ENCODE results near the gene TCN2.
A peak's percentile ranks its signal among the peaks of the same experiment; 100 is the strongest.
"Not testable (repeated sequence)": the region's sequence is repeated elsewhere in the genome, so short reads cannot be mapped to it uniquely, and the experiment has no call there.

The TCN2 gene

GRCh38 chr22:30614879-30615278, 7.9 kb downstream of the TCN2 start:
- Histone ChIP-seq H3K18ac (ENCODE audit: low read length) (no peak overlapping the region), H2AK5ac (ENCODE audit: low read length) (no peak overlapping the region), H3K9ac (ENCODE audit: low read length) (no peak overlapping the region), H2BK12ac (ENCODE audit: low read length) (no peak overlapping the region), H3K14ac (ENCODE audit: low read length) (no peak overlapping the region), H2BK5ac (ENCODE audit: low read depth, low read length, poor library complexity) (no peak overlapping the region), H3K79me2 (ENCODE audit: control insufficient read depth, insufficient read depth, low read length, poor library complexity) (no peaks in the 10 kb centered on the region), H3K27ac (ENCODE audit: low read depth, low read length) (no peak overlapping the region), H2AFZ (ENCODE audit: insufficient read depth, low read length, poor library complexity) (no peak overlapping the region), H3K23ac (ENCODE audit: low read length) (no peak overlapping the region), H3K4me3 (ENCODE audit: low read depth, low read length) (no peak overlapping the region), H4K91ac (ENCODE audit: low read depth, low read length) (no peak overlapping the region), H3K4me1 (ENCODE audit: control insufficient read depth in 1 of 2, insufficient read depth in 2 of 2, low read length in 2 of 2) (peaks cover 0 to 5% of the 10 kb centered on the region in 2 experiments), H3K9me3 (ENCODE audit: insufficient read depth, low read depth, low read length) (peaks cover 3% of the 10 kb centered on the region), H3K4me2 (ENCODE audit: low read length) (no peak overlapping the region), H2BK120ac (ENCODE audit: insufficient read depth, low read length, poor library complexity) (no peak overlapping the region), H4K12ac (ENCODE audit: low read depth, low read length) (no peak overlapping the region), H4K8ac (ENCODE audit: low read depth, low read length) (no peak overlapping the region), H3K4ac (ENCODE audit: low read depth, low read length) (no peak overlapping the region), H3K27me3 (ENCODE audit: insufficient read depth, low read length) (no peaks in the 10 kb centered on the region), H3K79me1 (ENCODE audit: low read length) (no peaks in the 10 kb centered on the region), H3K36me3 (ENCODE audit: control insufficient read depth in 1 of 2, insufficient read depth in 2 of 2, low read length in 2 of 2) (no peaks in the 10 kb centered on the region)
- peak in 1 of 2 donors; percentile 24 for DNase-seq

DNA sequence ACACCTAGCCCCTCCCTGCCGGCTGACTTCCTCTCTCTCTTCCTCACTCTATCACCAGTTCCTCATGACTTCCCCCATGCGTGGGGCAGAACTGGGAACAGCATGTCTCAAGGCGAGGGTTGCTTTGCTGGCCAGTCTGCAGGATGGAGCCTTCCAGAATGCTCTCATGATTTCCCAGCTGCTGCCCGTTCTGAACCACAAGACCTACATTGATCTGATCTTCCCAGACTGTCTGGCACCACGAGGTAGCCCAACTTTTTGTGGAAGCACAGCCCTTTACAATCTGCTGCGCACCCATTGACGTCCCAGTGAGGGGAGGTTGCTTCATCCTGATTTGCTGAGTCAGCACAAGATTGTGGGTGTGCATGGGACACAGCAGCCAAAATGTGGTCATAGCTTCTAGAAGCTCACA, 8.6 kb downstream of the TCN2 start:
- H4K12ac ChIP-seq (ENCODE audit: low read depth, low read length) = no peak overlapping the region
- H3K23ac ChIP-seq (ENCODE audit: low read length) = no peak overlapping the region
- no peak overlapping the region for H2AFZ ChIP-seq (ENCODE audit: insufficient read depth, low read length, poor library complexity)
- no peak overlapping the region for H2AK5ac ChIP-seq (ENCODE audit: low read length)
- H3K4me3 ChIP-seq (ENCODE audit: low read depth, low read length) = no peak overlapping the region
- H3K79me1 ChIP-seq (ENCODE audit: low read length) = no peaks in the 10 kb centered on the region
- no peak overlapping the region for H2BK12ac ChIP-seq (ENCODE audit: low read length)
- H3K4me1 ChIP-seq (ENCODE audit: control insufficient read depth in 1 of 2, insufficient read depth in 2 of 2, low read length in 2 of 2) = peaks cover 0 to 5% of the 10 kb centered on the region in 2 experiments
- no peak overlapping the region for H3K14ac ChIP-seq (ENCODE audit: low read length)
- no CpG with 5 or more reads among the region's 7 CpGs for WGBS (ENCODE audit: extremely low coverage, insufficient coverage, insufficient read length)
- no peaks in the 10 kb centered on the region for H3K36me3 ChIP-seq (ENCODE audit: control insufficient read depth in 1 of 2, insufficient read depth in 2 of 2, low read length in 2 of 2)
- H2BK5ac ChIP-seq (ENCODE audit: low read depth, low read length, poor library complexity) = no peak overlapping the region
- no peak for DNase-seq
- no peak overlapping the region for H3K9ac ChIP-seq (ENCODE audit: low read length)
- no peaks in the 10 kb centered on the region for H3K27me3 ChIP-seq (ENCODE audit: insufficient read depth, low read length)
- no peak overlapping the region for H4K8ac ChIP-seq (ENCODE audit: low read depth, low read length)
- no peaks in the 10 kb centered on the region for H3K79me2 ChIP-seq (ENCODE audit: control insufficient read depth, insufficient read depth, low read length, poor library complexity)
- H3K27ac ChIP-seq (ENCODE audit: low read depth, low read length) = no peak overlapping the region
- H3K4ac ChIP-seq (ENCODE audit: low read depth, low read length) = no peak overlapping the region
- no peak overlapping the region for H4K91ac ChIP-seq (ENCODE audit: low read depth, low read length)
- no peak overlapping the region for H3K18ac ChIP-seq (ENCODE audit: low read length)
- no peak overlapping the region for H3K4me2 ChIP-seq (ENCODE audit: low read length)
- peaks cover 3% of the 10 kb centered on the region for H3K9me3 ChIP-seq (ENCODE audit: insufficient read depth, low read depth, low read length)
- no peak overlapping the region for H2BK120ac ChIP-seq (ENCODE audit: insufficient read depth, low read length, poor library complexity)

DNA sequence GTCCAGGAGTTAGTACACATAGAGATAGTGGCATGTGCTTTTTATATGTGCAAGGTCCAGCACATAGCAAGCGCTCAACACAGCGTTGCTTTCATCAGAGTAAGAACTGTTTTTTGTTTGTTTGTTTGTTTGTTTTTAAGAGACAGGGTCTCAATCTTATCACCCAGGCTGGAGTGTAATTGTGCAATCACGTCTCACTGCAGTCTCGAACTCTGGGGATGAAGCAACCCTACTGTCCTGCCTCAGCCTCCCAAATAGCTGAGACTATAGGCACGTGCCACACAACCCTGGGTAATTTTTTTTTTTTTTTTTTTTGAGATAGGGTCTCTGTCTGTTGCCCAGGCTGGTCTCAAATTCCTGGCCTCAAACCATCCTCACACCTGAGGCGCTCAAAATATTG, 10.8 kb downstream of the TCN2 start:
- H3K4me2 ChIP-seq (ENCODE audit: low read length) = no peak overlapping the region
- H2AK5ac ChIP-seq (ENCODE audit: low read length) = no peak overlapping the region
- no CpG with 5 or more reads among the region's 6 CpGs for WGBS (ENCODE audit: extremely low coverage, insufficient coverage, insufficient read length)
- no peak overlapping the region for H4K12ac ChIP-seq (ENCODE audit: low read depth, low read length)
- no peak overlapping the region for H3K27ac ChIP-seq (ENCODE audit: low read depth, low read length)
- H3K9ac ChIP-seq (ENCODE audit: low read length) = no peak overlapping the region
- H3K4ac ChIP-seq (ENCODE audit: low read depth, low read length) = no peak overlapping the region
- H3K9me3 ChIP-seq (ENCODE audit: insufficient read depth, low read depth, low read length) = peaks cover 3% of the 10 kb centered on the region
- no peak overlapping the region for H2BK12ac ChIP-seq (ENCODE audit: low read length)
- H3K14ac ChIP-seq (ENCODE audit: low read length) = no peak overlapping the region
- no peak overlapping the region for H2AFZ ChIP-seq (ENCODE audit: insufficient read depth, low read length, poor library complexity)
- no peak overlapping the region for H3K23ac ChIP-seq (ENCODE audit: low read length)
- H3K4me3 ChIP-seq (ENCODE audit: low read depth, low read length) = no peak overlapping the region
- H2BK120ac ChIP-seq (ENCODE audit: insufficient read depth, low read length, poor library complexity) = no peak overlapping the region
- H3K18ac ChIP-seq (ENCODE audit: low read length) = no peak overlapping the region
- H3K79me1 ChIP-seq (ENCODE audit: low read length) = no peaks in the 10 kb centered on the region
- H3K79me2 ChIP-seq (ENCODE audit: control insufficient read depth, insufficient read depth, low read length, poor library complexity) = no peaks in the 10 kb centered on the region
- no peak overlapping the region for H2BK5ac ChIP-seq (ENCODE audit: low read depth, low read length, poor library complexity)
- DNase-seq = no peak
- H4K8ac ChIP-seq (ENCODE audit: low read depth, low read length) = no peak overlapping the region
- H3K36me3 ChIP-seq (ENCODE audit: control insufficient read depth in 1 of 2, insufficient read depth in 2 of 2, low read length in 2 of 2) = no peaks in the 10 kb centered on the region
- no peaks in the 10 kb centered on the region for H3K27me3 ChIP-seq (ENCODE audit: insufficient read depth, low read length)
- no peak overlapping the region for H4K91ac ChIP-seq (ENCODE audit: low read depth, low read length)
- peaks cover 0 to 5% of the 10 kb centered on the region in 2 experiments for H3K4me1 ChIP-seq (ENCODE audit: control insufficient read depth in 1 of 2, insufficient read depth in 2 of 2, low read length in 2 of 2)

DNA sequence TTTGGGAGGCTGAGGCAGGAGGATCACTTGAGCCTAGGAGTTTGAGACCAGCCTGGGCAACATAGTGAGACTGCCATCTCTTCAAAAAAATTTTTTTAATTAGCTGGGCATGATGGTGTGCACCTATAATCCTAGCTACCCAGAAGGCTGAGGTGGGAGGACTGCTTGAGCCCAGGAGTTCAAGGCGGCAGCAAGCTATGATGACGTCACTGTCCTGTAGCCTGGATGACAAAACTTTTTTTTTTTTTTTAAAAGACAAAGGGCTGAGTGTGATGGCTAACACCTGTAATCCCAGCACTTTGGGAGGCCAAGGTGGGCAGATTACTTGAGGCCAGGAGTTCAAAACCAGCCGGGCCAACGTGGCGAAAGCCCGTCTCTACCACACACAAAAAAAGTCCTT, 12.9 kb downstream of the TCN2 start:
- not testable (repeated sequence) for H2BK5ac ChIP-seq (ENCODE audit: low read depth, low read length, poor library complexity); H3K9ac ChIP-seq (ENCODE audit: low read length); H3K36me3 ChIP-seq (ENCODE audit: control insufficient read depth in 1 of 2, insufficient read depth in 2 of 2, low read length in 2 of 2); H2AK5ac ChIP-seq (ENCODE audit: low read length); H3K4me3 ChIP-seq (ENCODE audit: low read depth, low read length); H3K4me2 ChIP-seq (ENCODE audit: low read length); H3K79me1 ChIP-seq (ENCODE audit: low read length); H4K91ac ChIP-seq (ENCODE audit: low read depth, low read length); H4K8ac ChIP-seq (ENCODE audit: low read depth, low read length); H3K23ac ChIP-seq (ENCODE audit: low read length); H2AFZ ChIP-seq (ENCODE audit: insufficient read depth, low read length, poor library complexity); H4K12ac ChIP-seq (ENCODE audit: low read depth, low read length); H2BK120ac ChIP-seq (ENCODE audit: insufficient read depth, low read length, poor library complexity); H3K18ac ChIP-seq (ENCODE audit: low read length); H2BK12ac ChIP-seq (ENCODE audit: low read length); H3K4me1 ChIP-seq (ENCODE audit: control insufficient read depth in 1 of 2, insufficient read depth in 2 of 2, low read length in 2 of 2); H3K27me3 ChIP-seq (ENCODE audit: insufficient read depth, low read length); H3K14ac ChIP-seq (ENCODE audit: low read length); H3K4ac ChIP-seq (ENCODE audit: low read depth, low read length); H3K79me2 ChIP-seq (ENCODE audit: control insufficient read depth, insufficient read depth, low read length, poor library complexity); H3K27ac ChIP-seq (ENCODE audit: low read depth, low read length); H3K9me3 ChIP-seq (ENCODE audit: insufficient read depth, low read depth, low read length)
- WGBS (ENCODE audit: extremely low coverage, insufficient coverage, insufficient read length) = no CpG with 5 or more reads among the region's 6 CpGs
- DNase-seq = peak in 1 of 2 donors; percentile 22

Measured in trophoblast cell (in vitro differentiated cells and primary cell).